K562 (cell line): ENCODE results near the gene PPAN. TPM values are rescaled to one million over a fixed set of nuclear protein-coding genes. Genes with fewer than 3 reads are reported as not detected.

ENCODE experiments used
- E2F3 ChIP-seq: fragments of 250-450 bp; sonication (Bioruptor Pico); IDR thresholded peaks from 2 replicates; pipeline ENCODE4 v1.4.0; 2020; ENCODE audit warnings: mild to moderate bottlenecking
- ELK1 ChIP-seq: sonication (generic); formaldehyde crosslinking; IDR thresholded peaks from 2 replicates; pipeline ENCODE4 v1.8.1; 2022; ENCODE audit warnings: missing genetic modification reagents
- MGA ChIP-seq: fragments of 450-650 bp; IDR thresholded peaks from 2 replicates; pipeline ENCODE4 v1.6.1; 2016; ENCODE audit warnings: mild to moderate bottlenecking, moderate library complexity
- PCBP2 ChIP-seq: fragments of 200-400 bp; formaldehyde crosslinking; IDR thresholded peaks from 2 replicates; pipeline ENCODE4 v1.6.1; 2018; ENCODE audit warnings: low read length, low read depth, mild to moderate bottlenecking, moderate library complexity; ENCODE audit not compliant: poor library complexity, severe bottlenecking
- PHF20 ChIP-seq: fragments of 450-650 bp; IDR thresholded peaks from 2 replicates; pipeline ENCODE4 v1.6.1; 2018; ENCODE audit not compliant: partially characterized antibody
- PRDM10 ChIP-seq: fragments of 450-650 bp; IDR thresholded peaks from 2 replicates; pipeline ENCODE4 v1.6.1; 2018; ENCODE audit not compliant: partially characterized antibody
- SAFB ChIP-seq: fragments of 200-400 bp; formaldehyde crosslinking; IDR thresholded peaks from 2 replicates; pipeline ENCODE4 v1.6.1; 2017; ENCODE audit warnings: low read depth, low read length, borderline replicate concordance
- ZBED1 ChIP-seq: IDR thresholded peaks from 2 replicates; pipeline ENCODE4 v1.6.1; 2014
- ZNF511 ChIP-seq: sonication (generic); formaldehyde crosslinking; IDR thresholded peaks from 2 replicates; pipeline ENCODE4 v1.8.0; 2022; ENCODE audit warnings: mild to moderate bottlenecking, missing genetic modification reagents
- polyA plus RNA-seq, 8 experiments: library from polyadenylated mRNA; depleted of rRNA in 4 of 8; stranded (reverse) in 5 of 8; unstranded in 3 of 8; fragments of >200 nt; fragmentation: Nextera tagmentation in 2 of 8; fragmentation: Illumina TruSeq in 1 of 8; extraction: Ambion mirVana in 2 of 8; extraction: Trizol in 1 of 8; gene quantifications; 2 replicates each; pipeline versions ENCODE4 v1.2.1 to v1.2.3, GENCODE V29; 2011 to 2014; ENCODE audit warnings: inconsistent platforms in 1 of 8, missing spikeins in 1 of 8
- total RNA-seq, 7 experiments: library from RNA; depleted of rRNA in 6 of 7; stranded (reverse); fragments of >200 nt in 6 of 7; fragmentation: Illumina TruSeq in 2 of 7; extraction: Trizol in 2 of 7; gene quantifications; 2 replicates each; pipeline versions ENCODE4 v1.2.1 to v1.2.3, GENCODE V29; 2011 to 2021; ENCODE audit warnings: low replicate concordance in 1 of 7

The PPAN gene
- total and polyA plus RNA-seq, 9 of the 15 experiments (the other 6 are each of a cell fraction or from before 2014, with no cell fraction given): 2.2 to 129 (median 59.1) TPM

GRCh38 chr19:10095948-10096614 is 10.1 kb upstream of the PPAN start (continued):
- 0 out of 2 replicates have a peak, but pooled peaks have one; percentile 18 for TF ChIP-seq ZNF511 (CRISPR knock-in tag)
- peak; percentile 70 for TF ChIP-seq PRDM10
- TF ChIP-seq ZBED1: 0 out of 2 replicates have a peak, but pooled peaks have one; percentile 66
- peak; percentile 70 for TF ChIP-seq PHF20
- TF ChIP-seq E2F3: peak; percentile 67; the same call in 1 of the 2 replicates
- TF ChIP-seq SAFB: peak; percentile 88
- TF ChIP-seq ELK1 (CRISPR knock-in tag): no peak
- TF ChIP-seq MGA: peak; percentile 95
- TF ChIP-seq PCBP2: no peak
